GDM1 (cell line): Measurements from ENCODE around the gene FTSJ1.

Experiments used
- DNase-seq: peaks from one replicate; lab custom pipeline; 2025; lab: John Stamatoyannopoulos, UW

The FTSJ1 gene

GRCh38 chrX:48470833-48471118, 5.2 kb upstream of the FTSJ1 start:
- no peak for DNase-seq

- DNase-seq: no peak
Observed at GRCh38 chrX:48471504-48471903, 4.5 kb upstream of the FTSJ1 start.

- DNase-seq: no peak
Observed at GRCh38 chrX:48472225-48472624, 3.8 kb upstream of the FTSJ1 start.

- DNase-seq: no peak
Observed at GRCh38 chrX:48472851-48473703, 2.9 kb upstream of the FTSJ1 start.

- no peak for DNase-seq
Observed at GRCh38 chrX:48473704-48473990, 2.4 kb upstream of the FTSJ1 start.

GRCh38 chrX:48474127-48474526, 1.9 kb upstream of the FTSJ1 start:
- DNase-seq: no peak

GRCh38 chrX:48474581-48474980, 1.4 kb upstream of the FTSJ1 start:
- DNase-seq: no peak

- DNase-seq: no peak
Observed at GRCh38 chrX:48475296-48475695, 703 bp upstream of the FTSJ1 start.

GRCh38 chrX:48476919-48477318, 920 bp downstream of the FTSJ1 start:
- no peak for DNase-seq

- no peak for DNase-seq
Observed at GRCh38 chrX:48477960-48478755, 2.2 kb downstream of the FTSJ1 start.

- no peak for DNase-seq
Observed at GRCh38 chrX:48478806-48479205, 2.8 kb downstream of the FTSJ1 start.

GRCh38 chrX:48480142-48480541, 4.1 kb downstream of the FTSJ1 start:
- no peak for DNase-seq

GRCh38 chrX:48480583-48480982, 4.6 kb downstream of the FTSJ1 start:
- DNase-seq: no peak

- no peak for DNase-seq
Observed at GRCh38 chrX:48482526-48482925, 6.5 kb downstream of the FTSJ1 start.

GRCh38 chrX:48487362-48487798, 11.4 kb downstream of the FTSJ1 start:
- DNase-seq: no peak

- no peak for DNase-seq
Observed at GRCh38 chrX:48488034-48488433, 12.0 kb downstream of the FTSJ1 start.

GRCh38 chrX:48489296-48489695, 13.3 kb downstream of the FTSJ1 start:
- DNase-seq: no peak

- no peak for DNase-seq
Observed at GRCh38 chrX:48489892-48490291, 13.9 kb downstream of the FTSJ1 start.

- no peak for DNase-seq
Observed at GRCh38 chrX:48490661-48491060, 14.7 kb downstream of the FTSJ1 start.

- DNase-seq: no peak
Observed at GRCh38 chrX:48491809-48492208, 15.8 kb downstream of the FTSJ1 start.

- DNase-seq: no peak
Observed at GRCh38 chrX:48492293-48492910, 16.4 kb downstream of the FTSJ1 start.

GRCh38 chrX:48493890-48494364, 17.9 kb downstream of the FTSJ1 start:
- no peak for DNase-seq

- DNase-seq: no peak
Observed at GRCh38 chrX:48496660-48497059, 20.7 kb downstream of the FTSJ1 start.
